Measurements from ENCODE around the gene PCDHA10. TPM values are rescaled to one million over a fixed set of nuclear protein-coding genes. Genes with fewer than 3 reads are reported as not detected.

PCDHA10 gene
- polyA plus RNA-seq, 2 of the 4 experiments (the other 2 are of a cell fraction): 0.01 to 0.06 TPM

- ATAC-seq (no peak), DNase-seq (ENCODE audit: low read depth in 1 of 2, low spot score in 1 of 2) (no peak), FAIRE-seq (no peak)
- Histone ChIP-seq H3K4me3 (no peak overlapping the region), H3K27ac (no peak overlapping the region), H3K9me3 (peaks cover 16% of the 10 kb centered on the region; the same call in 2 of the 3 replicates), H3K4me2 (no peak overlapping the region), H3K4me1 (no peaks in the 10 kb centered on the region)
- TF ChIP-seq ESRRA (IDR thresholded peaks at IDR 0.05; ENCODE audit: borderline replicate concordance, low read length): no peak
- 83% methylated on average over 72 of the region's 76 CpGs for WGBS (ENCODE audit: missing lambda C conversion rate)
- ChIA-PET POLR2A (no interaction called here), CTCF (interaction anchor here (0.8 to 3.7 kb wide), 5 partner anchors 8 to 361 kb away, joined by 3 to 18 read pairs (median 3); partner anchors contain the start of gene PCDHB14)
Measured at GRCh38 chr5:140862441-140863295, 7.0 kb downstream of the PCDHA10 start.

GRCh38 chr5:140868721-140869554, 13.2 kb downstream of the PCDHA10 start, which contains the start of gene PCDHA11:
TSS of gene PCDHA11 (plus strand) at chr5:140868957. CDS start at chr5:140869104, 147 bp downstream.
- FAIRE-seq (no peak), ATAC-seq (peak; percentile 78 to 89), DNase-seq (ENCODE audit: low read depth in 1 of 2, low spot score in 1 of 2) (peak; percentile 35 to 55)
- Histone ChIP-seq H3K27ac (no peak within 1 kb of the TSS), H3K4me1 (no peaks in the 10 kb centered on the region), H3K4me3 (peak within 1 kb of the TSS; percentile 15; the same call in 1 of the 3 replicates), H3K4me2 (peak within 1 kb of the TSS; percentile 43; the same call in 2 of the 3 replicates), H3K9me3 (no peaks in the 10 kb centered on the region)
- ChIA-PET POLR2A (interaction anchor here (0.8 to 1.0 kb wide), 2 partner anchors 171 to 172 kb away, joined by 4 read pairs; no protein-coding TSS in a partner anchor), CTCF (interaction anchor here (0.7 to 3.4 kb wide), 16 partner anchors 15 to 590 kb away, joined by 3 to 36 read pairs (median 4); partner anchors contain the start of genes PCDHA2, PCDHAC1, PCDHB1 and PCDHB3)
- TF ChIP-seq JUNB (IDR thresholded peaks at IDR 0.05) (no peak), CEBPB (IDR thresholded peaks at IDR 0.05) (peak in 1 of 2 experiments; percentile 70; a peak in 2 of 4 replicates), RAD21 (conservative IDR thresholded peaks at IDR 0.05 in 1 of 2, IDR thresholded peaks at IDR 0.05 in 1 of 2) (peak; percentile 23 to 48; a peak in 3 of 5 replicates)
- TF ChIP-seq, protein P1, sequence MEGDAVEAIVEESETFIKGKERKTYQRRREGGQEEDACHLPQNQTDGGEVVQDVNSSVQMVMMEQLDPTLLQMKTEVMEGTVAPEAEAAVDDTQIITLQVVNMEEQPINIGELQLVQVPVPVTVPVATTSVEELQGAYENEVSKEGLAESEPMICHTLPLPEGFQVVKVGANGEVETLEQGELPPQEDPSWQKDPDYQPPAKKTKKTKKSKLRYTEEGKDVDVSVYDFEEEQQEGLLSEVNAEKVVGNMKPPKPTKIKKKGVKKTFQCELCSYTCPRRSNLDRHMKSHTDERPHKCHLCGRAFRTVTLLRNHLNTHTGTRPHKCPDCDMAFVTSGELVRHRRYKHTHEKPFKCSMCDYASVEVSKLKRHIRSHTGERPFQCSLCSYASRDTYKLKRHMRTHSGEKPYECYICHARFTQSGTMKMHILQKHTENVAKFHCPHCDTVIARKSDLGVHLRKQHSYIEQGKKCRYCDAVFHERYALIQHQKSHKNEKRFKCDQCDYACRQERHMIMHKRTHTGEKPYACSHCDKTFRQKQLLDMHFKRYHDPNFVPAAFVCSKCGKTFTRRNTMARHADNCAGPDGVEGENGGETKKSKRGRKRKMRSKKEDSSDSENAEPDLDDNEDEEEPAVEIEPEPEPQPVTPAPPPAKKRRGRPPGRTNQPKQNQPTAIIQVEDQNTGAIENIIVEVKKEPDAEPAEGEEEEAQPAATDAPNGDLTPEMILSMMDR (IDR thresholded peaks at IDR 0.05): peak; percentile 22; the same call in 2 of the 3 replicates
- WGBS (ENCODE audit: missing lambda C conversion rate): 52% methylated on average over 39 of the region's 41 CpGs

DNA sequence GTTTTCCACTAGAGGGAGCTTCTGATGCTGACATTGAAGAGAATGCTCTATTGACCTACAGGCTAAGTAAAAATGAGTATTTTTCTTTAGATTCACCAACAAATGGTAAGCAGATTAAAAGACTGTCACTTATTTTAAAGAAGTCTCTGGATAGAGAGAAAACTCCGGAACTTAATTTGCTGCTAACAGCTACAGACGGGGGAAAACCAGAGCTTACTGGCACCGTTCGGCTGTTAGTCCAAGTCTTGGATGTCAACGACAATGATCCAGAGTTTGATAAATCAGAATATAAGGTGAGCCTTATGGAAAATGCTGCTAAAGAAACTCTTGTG, 13.8 kb downstream of the PCDHA10 start:
- H3K27ac ChIP-seq: no peak overlapping the region
- CTCF ChIA-PET: interaction anchor here (0.5 to 3.4 kb wide), 17 partner anchors 15 to 589 kb away, joined by 3 to 36 read pairs (median 3); partner anchors contain the start of genes PCDHA2, PCDHAC1, PCDHB1 and PCDHB3
- POLR2A ChIA-PET: interaction anchor here (0.8 to 1.0 kb wide), 2 partner anchors 170 to 171 kb away, joined by 4 read pairs; no protein-coding TSS in a partner anchor
- TF ChIP-seq MAX (IDR thresholded peaks at IDR 0.05) (no peak), HOXB5 (CRISPR knock-in tag; IDR thresholded peaks at IDR 0.05) (no peak), POLR2A (IDR thresholded peaks at IDR 0.05; ENCODE audit: low read length) (no peak), ATOH8 (CRISPR knock-in tag; IDR thresholded peaks at IDR 0.05; ENCODE audit: low read depth) (no peak), MAFK (IDR thresholded peaks at IDR 0.05; ENCODE audit: partially characterized antibody) (no peak), JUN (IDR thresholded peaks at IDR 0.05) (no peak), ZC3H11A (IDR thresholded peaks at IDR 0.05) (no peak), RAD21 (conservative IDR thresholded peaks at IDR 0.05 in 1 of 2, IDR thresholded peaks at IDR 0.05 in 1 of 2) (no peak), HOXB13 (CRISPR knock-in tag; IDR thresholded peaks at IDR 0.05; ENCODE audit: low read depth) (no peak)
- TF ChIP-seq, protein P1 (IDR thresholded peaks at IDR 0.05): no peak; the same call in 2 of the 3 replicates
- no peaks in the 10 kb centered on the region for H3K4me1 ChIP-seq
- DNase-seq (ENCODE audit: low read depth in 1 of 2, low spot score in 1 of 2) (no peak), FAIRE-seq (no peak), ATAC-seq (peak; percentile 68 to 78; a peak in 4 of 6 replicates)
- H3K9me3 ChIP-seq: no peaks in the 10 kb centered on the region
- H3K4me3 ChIP-seq: no peak overlapping the region
- no peak overlapping the region for H3K4me2 ChIP-seq
- WGBS (ENCODE audit: missing lambda C conversion rate): 80% methylated on average over 5 of the region's 5 CpGs
